ENCODE measurements around the gene LEF1. TPM values are rescaled to one million over a fixed set of nuclear protein-coding genes. Genes with fewer than 3 reads are reported as not detected.

Gene LEF1
- total RNA-seq, 2 experiments from 2014 or later, result 111 to 122 TPM

DNA sequence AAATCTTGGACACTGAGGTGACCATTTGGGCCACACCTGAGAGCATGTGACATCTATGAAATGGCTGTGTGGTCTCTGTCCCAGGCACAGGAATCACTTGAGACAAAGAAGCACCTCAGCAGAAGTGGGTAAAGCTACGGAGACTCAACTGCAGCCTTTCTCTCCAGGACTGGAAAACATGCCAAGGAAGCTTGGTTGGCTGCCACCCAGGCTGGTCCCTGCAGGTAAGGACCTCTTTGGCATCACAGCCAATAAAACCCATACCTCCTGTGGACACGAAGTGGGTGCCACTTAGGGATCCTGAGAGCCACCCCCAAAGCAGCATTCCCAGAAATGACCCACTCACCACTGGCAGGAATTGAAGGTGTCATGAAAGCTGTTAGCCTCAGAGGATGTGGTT is 74.6 kb downstream of the LEF1 start:
- peak overlapping the region; percentile 60 for H3K27ac Mint-ChIP-seq
- ChIA-PET POLR2A (interaction anchor here (1.1 to 1.4 kb wide), 3 partner anchors 13 to 45 kb away, joined by 3 to 5 read pairs (median 3); no protein-coding TSS in a partner anchor), CTCF (interaction anchor here (1.2 to 1.5 kb wide), 2 partner anchors 13 to 64 kb away, joined by 3 to 4 read pairs; no protein-coding TSS in a partner anchor)
- H3K27me3 Mint-ChIP-seq, result no peaks in the 10 kb centered on the region
- intact Hi-C loops (cut with micrococcal nuclease), result no loop called here
- no peak for DNase-seq
- H3K4me3 Mint-ChIP-seq, result no peak overlapping the region
- peaks cover 5% of the 10 kb centered on the region for H3K36me3 Mint-ChIP-seq
- H3K4me1 Mint-ChIP-seq (ENCODE audit: low read depth), result peaks cover 80% of the 10 kb centered on the region
- H3K9me3 Mint-ChIP-seq, result no peaks in the 10 kb centered on the region

DNA sequence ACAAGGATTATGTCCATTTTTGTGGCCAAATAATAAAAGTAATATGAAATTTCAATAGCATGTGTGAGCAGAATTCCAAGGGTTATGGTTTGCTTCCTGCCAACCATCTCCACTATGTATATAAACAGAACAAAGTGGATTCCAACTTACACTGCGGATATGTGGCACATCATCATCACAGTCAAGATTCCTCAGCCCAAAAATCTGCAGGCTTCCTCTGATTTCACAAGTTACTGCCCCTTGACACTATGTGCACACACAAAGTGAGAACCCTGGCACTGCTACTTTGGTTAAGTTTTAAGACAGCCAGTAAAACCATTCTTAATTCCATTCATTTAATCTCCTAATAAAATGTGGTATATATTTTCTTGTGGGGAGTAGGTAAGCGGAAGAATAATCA is 76.4 kb downstream of the LEF1 start:
- H3K27ac Mint-ChIP-seq, result peak overlapping the region; percentile 10
- H3K4me1 Mint-ChIP-seq (ENCODE audit: low read depth), result peaks cover 77% of the 10 kb centered on the region
- peaks cover 17% of the 10 kb centered on the region for H3K36me3 Mint-ChIP-seq
- no peaks in the 10 kb centered on the region for H3K27me3 Mint-ChIP-seq
- no peak for DNase-seq
- no peaks in the 10 kb centered on the region for H3K9me3 Mint-ChIP-seq
- POLR2A ChIA-PET, result interaction anchor here (1.0 kb wide), 1 partner anchor 14 kb away, joined by 3 read pairs; no protein-coding TSS in a partner anchor
- intact Hi-C loops (cut with micrococcal nuclease), result no loop called here
- H3K4me3 Mint-ChIP-seq, result no peak overlapping the region
- CTCF ChIA-PET, result interaction anchor here (1.0 kb wide), 1 partner anchor 59 kb away, joined by 4 read pairs; no protein-coding TSS in a partner anchor

GRCh38 chr4:108087293-108087967 is 81.3 kb downstream of the LEF1 start:
- Mint-ChIP-seq H3K4me1 (ENCODE audit: low read depth) (peaks cover 49% of the 10 kb centered on the region), H3K9me3 (no peaks in the 10 kb centered on the region), H3K27ac (peak overlapping the region; percentile 69), H3K36me3 (peaks cover 29% of the 10 kb centered on the region), H3K27me3 (no peaks in the 10 kb centered on the region), H3K4me3 (no peak overlapping the region)
- ChIA-PET CTCF (interaction anchor here (1.0 kb wide), 1 partner anchor 9 kb away, joined by 3 read pairs; no protein-coding TSS in a partner anchor), POLR2A (no interaction called here)
- DNase-seq, result no peak
- intact Hi-C loops (cut with micrococcal nuclease), result no loop called here

- intact Hi-C loops (cut with micrococcal nuclease), result loop anchor here (1.0 kb wide), 1 partner anchor 27 kb away; no protein-coding TSS in a partner anchor
- H3K9me3 Mint-ChIP-seq, result no peaks in the 10 kb centered on the region
- peak overlapping the region; percentile 59 for H3K4me3 Mint-ChIP-seq
- peaks cover 54% of the 10 kb centered on the region for H3K4me1 Mint-ChIP-seq (ENCODE audit: low read depth)
- H3K36me3 Mint-ChIP-seq, result peaks cover 43% of the 10 kb centered on the region
- POLR2A ChIA-PET, result no interaction called here
- peak; percentile 44 for DNase-seq
- CTCF ChIA-PET, result interaction anchor here (1.1 to 1.2 kb wide), 2 partner anchors 13 to 51 kb away, joined by 3 read pairs; no protein-coding TSS in a partner anchor
- H3K27me3 Mint-ChIP-seq, result no peaks in the 10 kb centered on the region
- H3K27ac Mint-ChIP-seq, result peak overlapping the region; percentile 83
Observed at GRCh38 chr4:108081256-108081655, 87.5 kb downstream of the LEF1 start.

DNA sequence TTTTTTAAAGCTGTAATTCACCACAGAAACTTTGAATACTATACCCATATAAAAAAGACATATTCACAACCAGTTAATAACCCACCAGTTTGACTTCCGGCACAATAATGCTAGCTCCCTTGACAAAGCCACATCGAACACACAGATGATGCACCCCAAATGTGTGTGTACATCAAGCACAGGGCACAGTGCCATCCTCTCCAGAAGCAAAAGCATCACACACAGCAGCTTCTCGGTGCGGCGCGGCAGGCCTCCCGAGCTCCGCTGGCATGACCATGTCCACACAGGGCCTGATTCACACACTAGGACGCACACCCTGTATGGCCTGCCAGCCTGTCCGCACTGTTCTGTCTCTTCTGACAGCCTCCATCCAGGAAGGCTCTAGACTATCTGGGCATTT is 88.0 kb downstream of the LEF1 start:
- peak overlapping the region; percentile 59 for H3K4me3 Mint-ChIP-seq
- H3K9me3 Mint-ChIP-seq, result no peaks in the 10 kb centered on the region
- POLR2A ChIA-PET, result no interaction called here
- CTCF ChIA-PET, result interaction anchor here (0.9 to 1.2 kb wide), 5 partner anchors 13 to 51 kb away, joined by 3 read pairs; no protein-coding TSS in a partner anchor
- DNase-seq, result peak; percentile 58
- intact Hi-C loops (cut with micrococcal nuclease), result loop anchor here (1.0 kb wide), 1 partner anchor 28 kb away; no protein-coding TSS in a partner anchor
- peaks cover 45% of the 10 kb centered on the region for H3K36me3 Mint-ChIP-seq
- peaks cover 55% of the 10 kb centered on the region for H3K4me1 Mint-ChIP-seq (ENCODE audit: low read depth)
- no peaks in the 10 kb centered on the region for H3K27me3 Mint-ChIP-seq
- peak overlapping the region; percentile 83 for H3K27ac Mint-ChIP-seq

- ChIA-PET CTCF (no interaction called here), POLR2A (interaction anchor here (0.6 to 1.0 kb wide), 3 partner anchors 15 to 455 kb away, joined by 3 to 7 read pairs (median 3); no protein-coding TSS in a partner anchor)
- peak overlapping the region; percentile 92 for H3K27ac Mint-ChIP-seq
- no peaks in the 10 kb centered on the region for H3K9me3 Mint-ChIP-seq
- H3K36me3 Mint-ChIP-seq, result peaks cover 53% of the 10 kb centered on the region
- no peaks in the 10 kb centered on the region for H3K27me3 Mint-ChIP-seq
- H3K4me3 Mint-ChIP-seq, result no peak overlapping the region
- DNase-seq, result peak; percentile 17
- intact Hi-C loops (cut with micrococcal nuclease), result loop anchor here (1.0 kb wide), 2 partner anchors 8 to 47 kb away; no protein-coding TSS in a partner anchor
- peaks cover 63% of the 10 kb centered on the region for H3K4me1 Mint-ChIP-seq (ENCODE audit: low read depth)
Observed at GRCh38 chr4:108078024-108078733, 90.6 kb downstream of the LEF1 start.

DNA sequence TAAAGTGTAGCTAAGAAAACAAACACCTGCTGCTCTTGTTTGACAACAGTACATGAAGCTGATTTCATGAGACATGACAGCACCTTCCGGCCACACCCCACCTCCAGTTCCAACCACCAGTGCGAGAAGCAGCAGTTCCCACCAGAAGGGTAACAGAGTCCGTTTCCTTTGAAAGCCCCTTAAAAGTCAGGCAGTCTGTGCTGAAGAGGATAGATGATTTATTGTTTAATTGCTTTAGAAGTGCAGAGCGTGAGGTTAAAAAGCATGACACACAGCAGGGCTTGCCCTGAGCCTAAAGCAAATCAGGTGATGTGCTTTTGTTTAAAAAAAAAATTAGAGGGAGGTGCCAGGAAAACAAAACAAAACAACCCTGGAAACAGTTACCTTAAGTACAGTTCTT is 96.4 kb downstream of the LEF1 start:
- POLR2A ChIA-PET, result no interaction called here
- Mint-ChIP-seq H3K27me3 (no peaks in the 10 kb centered on the region), H3K4me1 (ENCODE audit: low read depth) (peaks cover 74% of the 10 kb centered on the region), H3K4me3 (no peak overlapping the region), H3K36me3 (peaks cover 44% of the 10 kb centered on the region), H3K27ac (peak overlapping the region; percentile 68), H3K9me3 (no peaks in the 10 kb centered on the region)
- intact Hi-C loops (cut with micrococcal nuclease), result loop anchor here (2.0 to 5.0 kb wide), 2 partner anchors 35 to 41 kb away; no protein-coding TSS in a partner anchor
- DNase-seq, result peak; percentile 71
- CTCF ChIA-PET, result interaction anchor here (0.7 kb wide), 1 partner anchor 41 kb away, joined by 3 read pairs; no protein-coding TSS in a partner anchor

DNA sequence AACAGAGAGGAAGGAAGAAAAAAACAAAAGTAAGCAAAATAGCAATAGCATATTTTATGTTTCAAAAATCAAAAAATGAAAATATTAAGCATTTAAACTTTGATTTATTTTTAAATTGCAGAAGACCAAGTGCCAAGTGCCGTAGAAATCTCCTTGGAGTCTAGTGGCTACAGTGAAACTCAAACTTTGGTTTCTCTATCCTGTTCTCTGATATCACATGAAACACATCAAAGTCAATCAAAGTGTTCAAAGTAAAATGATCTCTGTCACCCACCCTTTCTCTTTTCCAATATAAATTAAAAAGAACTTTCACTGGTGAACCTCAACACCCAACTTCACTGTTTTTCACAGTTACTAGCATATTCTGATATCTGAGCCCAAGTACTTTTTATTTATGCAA is 98.0 kb downstream of the LEF1 start:
- no peaks in the 10 kb centered on the region for H3K27me3 Mint-ChIP-seq
- POLR2A ChIA-PET, result no interaction called here
- peaks cover 48% of the 10 kb centered on the region for H3K36me3 Mint-ChIP-seq
- no peak overlapping the region for H3K4me3 Mint-ChIP-seq
- CTCF ChIA-PET, result no interaction called here
- H3K27ac Mint-ChIP-seq, result peak overlapping the region; percentile 38
- no peak for DNase-seq
- H3K9me3 Mint-ChIP-seq, result no peaks in the 10 kb centered on the region
- H3K4me1 Mint-ChIP-seq (ENCODE audit: low read depth), result peaks cover 82% of the 10 kb centered on the region
- intact Hi-C loops (cut with micrococcal nuclease), result loop anchor here (1.0 to 5.0 kb wide), 3 partner anchors 8 to 37 kb away; no protein-coding TSS in a partner anchor

DNA sequence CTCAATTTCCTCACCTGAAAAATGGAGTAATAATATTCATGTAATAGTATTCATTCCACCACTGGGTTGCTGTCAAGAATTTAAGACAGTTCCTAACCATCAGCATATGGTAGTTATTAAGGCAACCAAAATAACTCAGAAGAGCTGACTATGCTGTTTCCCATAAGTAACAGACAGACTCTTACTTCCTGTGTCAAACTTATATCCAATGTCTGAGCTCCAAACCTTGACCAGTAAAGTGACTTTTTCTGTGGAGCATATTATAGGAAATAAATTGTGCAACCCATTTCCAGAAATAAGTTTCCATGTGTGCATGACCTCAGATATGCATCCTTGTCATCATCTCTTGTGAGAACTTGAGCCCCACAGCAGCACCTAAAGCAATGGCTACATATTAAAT is 100.3 kb downstream of the LEF1 start:
- H3K4me1 Mint-ChIP-seq (ENCODE audit: low read depth), result peaks cover 74% of the 10 kb centered on the region
- H3K36me3 Mint-ChIP-seq, result peaks cover 32% of the 10 kb centered on the region
- intact Hi-C loops (cut with micrococcal nuclease), result no loop called here
- no peaks in the 10 kb centered on the region for H3K9me3 Mint-ChIP-seq
- H3K27ac Mint-ChIP-seq, result peak overlapping the region; percentile 48
- DNase-seq, result no peak
- H3K4me3 Mint-ChIP-seq, result no peak overlapping the region
- H3K27me3 Mint-ChIP-seq, result no peaks in the 10 kb centered on the region
- ChIA-PET CTCF (interaction anchor here (1.3 kb wide), 1 partner anchor 12 kb away, joined by 3 read pairs; no protein-coding TSS in a partner anchor), POLR2A (no interaction called here)

DNA sequence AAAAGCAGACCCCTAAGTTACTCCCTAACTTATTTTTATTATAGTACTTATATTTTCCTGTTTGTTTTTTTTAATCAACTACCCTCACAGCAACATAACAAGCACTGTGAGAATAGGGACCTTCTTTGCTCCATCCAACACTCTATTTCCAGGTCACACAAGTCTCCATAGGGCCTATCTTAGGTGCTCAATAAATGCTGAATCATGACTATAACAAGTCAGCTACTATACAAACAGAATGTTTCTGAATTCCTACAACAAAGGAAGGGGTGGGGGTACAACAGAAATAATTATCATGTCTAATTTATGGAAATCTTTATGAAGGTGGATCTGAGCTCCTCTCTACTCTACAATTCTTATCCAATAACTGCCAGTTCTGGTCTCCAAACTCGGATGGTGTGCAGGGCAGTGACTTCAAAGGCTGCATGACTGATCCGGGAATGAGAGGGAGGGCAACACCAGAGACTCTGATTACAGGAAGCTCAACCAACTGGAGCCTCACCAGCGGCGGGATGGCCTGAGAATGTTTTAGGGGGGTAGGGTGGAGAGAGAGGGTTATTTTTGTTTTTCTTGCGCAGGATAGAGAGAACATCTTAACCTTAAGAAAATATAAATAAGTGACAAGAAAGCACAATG is 107.9 kb downstream of the LEF1 start:
- ChIA-PET CTCF (interaction anchor here (0.7 to 2.2 kb wide), 6 partner anchors 31 to 512 kb away, joined by 3 to 10 read pairs (median 6); no protein-coding TSS in a partner anchor), POLR2A (no interaction called here)
- Mint-ChIP-seq H3K9me3 (no peaks in the 10 kb centered on the region), H3K4me1 (ENCODE audit: low read depth) (peaks cover 42% of the 10 kb centered on the region), H3K4me3 (no peak overlapping the region), H3K27me3 (no peaks in the 10 kb centered on the region), H3K27ac (peak overlapping the region; percentile 50), H3K36me3 (peaks cover 24% of the 10 kb centered on the region)
- no peak for DNase-seq
- intact Hi-C loops (cut with micrococcal nuclease), result no loop called here

DNA sequence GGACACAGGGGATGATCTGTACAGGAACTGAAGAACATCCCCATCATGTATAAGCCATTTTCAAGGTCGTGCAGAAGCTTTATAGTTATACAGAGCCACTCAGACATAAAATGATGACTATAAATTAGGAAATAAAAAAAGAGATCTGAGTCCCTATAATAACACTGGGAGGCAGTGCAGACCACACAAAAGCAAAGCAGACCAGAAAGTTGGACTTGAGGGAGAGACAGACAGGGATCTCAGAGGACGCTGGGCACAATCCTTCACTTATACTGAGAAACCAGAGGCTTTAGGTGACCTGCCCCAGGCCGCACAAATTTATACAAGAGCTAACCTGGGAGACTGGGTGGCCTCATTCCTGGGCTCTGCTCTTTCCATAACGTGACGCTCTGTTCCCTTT is 108.6 kb downstream of the LEF1 start:
- intact Hi-C loops (cut with micrococcal nuclease), result no loop called here
- no peak overlapping the region for H3K27ac Mint-ChIP-seq
- H3K4me1 Mint-ChIP-seq (ENCODE audit: low read depth), result peaks cover 43% of the 10 kb centered on the region

More for the DNA sequence above, 108.6 kb downstream of the LEF1 start:
- no peaks in the 10 kb centered on the region for H3K27me3 Mint-ChIP-seq
- no peaks in the 10 kb centered on the region for H3K9me3 Mint-ChIP-seq
- H3K36me3 Mint-ChIP-seq, result peaks cover 23% of the 10 kb centered on the region
- ChIA-PET CTCF (interaction anchor here (0.9 to 2.2 kb wide), 5 partner anchors 30 to 513 kb away, joined by 3 to 10 read pairs (median 6); no protein-coding TSS in a partner anchor), POLR2A (no interaction called here)
- H3K4me3 Mint-ChIP-seq, result no peak overlapping the region
- DNase-seq, result no peak
